BJ (cell line): Measurements from ENCODE around the gene PRKCH. TPM values are rescaled to one million over a fixed set of nuclear protein-coding genes. Genes with fewer than 3 reads are reported as not detected.

ENCODE experiments used
- CTCF ChIA-PET: fragments of 350-600 bp; formaldehyde crosslinking; extraction: SDS; loops from one replicate; lab custom pipeline; 2021; ENCODE audit warnings: antibody characterized with exemption, inconsistent platforms; lab: Yijun Ruan, JAX
- POLR2A ChIA-PET: fragments of 300-600 bp; sonication (Branson Sonifier 250); formaldehyde crosslinking; extraction: SDS; loops from one replicate; lab custom pipeline; 2021; ENCODE audit warnings: antibody characterized with exemption; lab: Charles Lee
- DNase-seq: peaks from one replicate; pipeline ENCODE4 v3.0.0-alpha.2; 2011; ENCODE audit warnings: low read depth
- H3K27me3 ChIP-seq: 2 replicates; pipeline ENCODE4 v1.6.0; 2011; ENCODE audit warnings: low read length; ENCODE audit not compliant: control insufficient read depth, insufficient read depth
- H3K36me3 ChIP-seq: 2 replicates; pipeline ENCODE4 v1.5.1; 2011; ENCODE audit warnings: low read length; ENCODE audit not compliant: control insufficient read depth, insufficient read depth
- H3K4me3 ChIP-seq: 2 replicates; pipeline ENCODE4 v1.5.1; 2011; ENCODE audit warnings: low read depth, mild to moderate bottlenecking, control low read depth, low read length
- CTCF ChIP-seq: IDR thresholded peaks from 2 replicates; pipeline ENCODE4 v1.5.1; 2011; ENCODE audit warnings: low read depth, mild to moderate bottlenecking, control low read depth, inconsistent platforms, low read length, moderate library complexity; ENCODE audit not compliant: insufficient read depth
- polyA plus RNA-seq: library from polyadenylated mRNA; depleted of rRNA; stranded (reverse); fragments of >200 nt; gene quantifications from 2 replicates; pipeline ENCODE4 v1.2.3, GENCODE V29; 2011

The PRKCH gene
- polyA plus RNA-seq, 1 experiment = 2.0 TPM

GRCh38 chr14:61374284-61374683 is 52.9 kb downstream of the PRKCH start:
- CTCF ChIA-PET = no interaction called here

GRCh38 chr14:61375218-61375617 is 53.8 kb downstream of the PRKCH start:
- TF ChIP-seq CTCF = no peak
- no peak for DNase-seq

More at GRCh38 chr14:61374284-61374683, 52.9 kb downstream of the PRKCH start:
- POLR2A ChIA-PET = no interaction called here
- no peaks in the 10 kb centered on the region for H3K36me3 ChIP-seq
- no peak for DNase-seq
- TF ChIP-seq CTCF = no peak
- no peaks in the 10 kb centered on the region for H3K27me3 ChIP-seq
- no peak overlapping the region for H3K4me3 ChIP-seq

GRCh38 chr14:61376314-61376713 is 54.9 kb downstream of the PRKCH start:
- Histone ChIP-seq H3K4me3 (no peak overlapping the region), H3K36me3 (no peaks in the 10 kb centered on the region), H3K27me3 (no peaks in the 10 kb centered on the region)
- DNase-seq = no peak
- CTCF ChIA-PET = no interaction called here
- POLR2A ChIA-PET = no interaction called here
- TF ChIP-seq CTCF = no peak

More at GRCh38 chr14:61375218-61375617, 53.8 kb downstream of the PRKCH start:
- CTCF ChIA-PET = no interaction called here
- H3K4me3 ChIP-seq = no peak overlapping the region
- POLR2A ChIA-PET = no interaction called here
- H3K36me3 ChIP-seq = no peaks in the 10 kb centered on the region
- H3K27me3 ChIP-seq = no peaks in the 10 kb centered on the region

- Histone ChIP-seq H3K27me3 (peaks cover 3% of the 10 kb centered on the region; the same call in 1 of the 2 replicates), H3K4me3 (no peak overlapping the region), H3K36me3 (no peaks in the 10 kb centered on the region)
- no peak for TF ChIP-seq CTCF
- ChIA-PET CTCF (no interaction called here), POLR2A (interaction anchor here (0.6 kb wide), 1 partner anchor 343 kb away, joined by 3 read pairs; no protein-coding TSS in a partner anchor)
- no peak for DNase-seq
These were observed 56.4 kb downstream of the PRKCH start for GRCh38 chr14:61377749-61378148.

GRCh38 chr14:61379639-61380184 is 58.3 kb downstream of the PRKCH start:
- H3K36me3 ChIP-seq = no peaks in the 10 kb centered on the region
- POLR2A ChIA-PET = no interaction called here
- CTCF ChIA-PET = no interaction called here
- DNase-seq = no peak
- no peak overlapping the region for H3K4me3 ChIP-seq
- H3K27me3 ChIP-seq = peaks cover 3% of the 10 kb centered on the region; the same call in 1 of the 2 replicates
- no peak for TF ChIP-seq CTCF
